Measurements from ENCODE around the gene SLX9. TPM values are rescaled to one million over a fixed set of nuclear protein-coding genes. Genes with fewer than 3 reads are reported as not detected.

The SLX9 gene
- total RNA-seq = 26.8 and 28.3 TPM in 2 replicates

GRCh38 chr21:44939532-44940115 is at the start of gene SLX9:
TSS of gene SLX9 (plus strand) at chr21:44940029. CDS start at chr21:44940058, 29 bp downstream.

GRCh38 chr21:44920694-44921604 is 18.9 kb upstream of the SLX9 start, which contains the start of gene ITGB2:
TSS of gene ITGB2 (minus strand) at chr21:44920899. CDS start at chr21:44910782, 10,117 bp downstream.

Other genes starting within 250 kb of the SLX9 start
- not detected in 2 replicates for gene KRTAP10-12, start 242.9 kb upstream of the SLX9 start, total RNA-seq
- gene TSPEAR, start 228.5 kb upstream of the SLX9 start, total RNA-seq = not detected in 2 replicates
- 45.4 and 85.0 TPM in 2 replicates for gene UBE2G2, start 138.2 kb upstream of the SLX9 start, total RNA-seq
- 64.4 and 67.0 TPM in 2 replicates for gene SUMO3, start 122.0 kb upstream of the SLX9 start, total RNA-seq
- gene PTTG1IP, start 66.3 kb upstream of the SLX9 start, total RNA-seq = 268 and 335 TPM in 2 replicates
- under 0.01 TPM in 1 of 2 replicates, not detected in the other for gene ITGB2, start 19.1 kb upstream of the SLX9 start, total RNA-seq
- 70.3 and 111 TPM in 2 replicates for gene ADARB1, start 134.6 kb downstream of the SLX9 start, total RNA-seq